HFFc6 (cell line): ENCODE data around the gene AKIRIN1. TPM values are rescaled to one million over a fixed set of nuclear protein-coding genes. Genes with fewer than 3 reads are reported as not detected.
"Not testable (repeated sequence)": the region's sequence is repeated elsewhere in the genome, so short reads cannot be mapped to it uniquely, and the experiment has no call there.

ENCODE experiments used
- DNase-seq: peaks from one replicate; pipeline ENCODE4 v3.0.0-alpha.2; 2018
- H3K27ac Mint-ChIP-seq: 2 replicates; pipeline ENCODE4 v1.8.0; 2020; ENCODE audit warnings: mild to moderate bottlenecking, mixed read lengths
- H3K27me3 Mint-ChIP-seq: 2 replicates; pipeline ENCODE4 v1.8.0; 2021; ENCODE audit warnings: mild to moderate bottlenecking, moderate library complexity, mixed read lengths; ENCODE audit not compliant: insufficient read depth
- H3K36me3 Mint-ChIP-seq: 2 replicates; pipeline ENCODE4 v1.8.0; 2021; ENCODE audit warnings: low read depth, mixed read lengths
- H3K4me1 Mint-ChIP-seq: 2 replicates; pipeline ENCODE4 v1.8.0; 2020; ENCODE audit warnings: low read depth, mixed read lengths
- H3K4me3 Mint-ChIP-seq: 2 replicates; pipeline ENCODE4 v1.8.0; 2020; ENCODE audit warnings: mild to moderate bottlenecking, moderate library complexity, mixed read lengths
- H3K9me3 Mint-ChIP-seq: 2 replicates; pipeline ENCODE4 v1.8.0; 2020; ENCODE audit warnings: mild to moderate bottlenecking, mixed read lengths
- total RNA-seq, 6 experiments: library from RNA; stranded (reverse); fragmentation: NEBNext Ultra II Directional; extraction: Animal tissue kit (Norgen Biotek cat#: 25700); gene quantifications; 2 replicates in 1 of 6; 3 replicates in 5 of 6; pipeline ENCODE4 v1.2.3, GENCODE V29; 2021
- TF ChIP-seq, protein P1 (sequence below): fragments of 200-600 bp; sonication (generic); IDR thresholded peaks from 2 replicates; pipeline ENCODE4 v1.5.0; 2021; ENCODE audit warnings: antibody characterized with exemption, mild to moderate bottlenecking

Gene AKIRIN1
- total RNA-seq, 6 experiments from 2014 or later: 63.3 to 78.7 (median 71.2) TPM

DNA sequence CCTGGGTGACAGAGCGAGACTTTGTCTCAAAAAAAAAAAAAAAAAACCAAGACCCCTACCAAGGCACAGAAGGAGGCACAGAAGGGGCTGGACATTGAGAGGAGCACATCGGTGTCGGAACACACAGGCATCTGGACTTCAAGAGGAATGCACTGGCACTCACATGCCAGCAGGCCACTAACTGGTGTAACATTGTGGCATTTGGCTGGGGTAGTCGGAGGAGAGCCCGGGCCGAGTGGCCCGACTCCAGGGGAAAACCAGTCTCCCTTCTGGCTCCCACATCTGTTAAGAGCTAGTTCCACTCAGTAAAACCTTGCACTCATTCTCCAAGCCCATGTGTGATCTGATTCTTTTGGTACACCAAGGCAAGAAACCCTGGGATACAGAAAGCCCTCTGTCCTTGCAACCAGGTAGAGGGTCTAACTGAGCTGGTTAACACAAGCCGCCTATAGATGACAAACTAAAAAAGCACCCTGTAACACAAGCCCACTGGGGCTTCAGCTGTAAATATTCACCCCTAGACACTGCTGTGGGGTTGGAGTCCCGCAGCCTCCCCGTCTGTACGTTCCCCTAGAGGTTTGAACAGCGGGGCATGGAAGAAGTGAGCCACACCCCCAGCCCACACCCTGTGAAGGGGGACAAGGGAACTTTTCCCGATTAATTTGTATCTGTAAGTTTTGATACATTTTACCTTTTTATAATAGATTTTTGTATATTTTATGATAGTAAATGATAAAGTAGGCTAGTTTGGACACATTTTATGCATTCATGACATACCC is 17.2 kb upstream of the AKIRIN1 start:
- Mint-ChIP-seq H3K27me3 (peaks cover 1% of the 10 kb centered on the region), H3K4me3 (no peak overlapping the region), H3K36me3 (peaks cover 4% of the 10 kb centered on the region; the same call in 1 of the 2 replicates), H3K27ac (no peak overlapping the region), H3K4me1 (no peaks in the 10 kb centered on the region), H3K9me3 (peaks cover 9% of the 10 kb centered on the region)
- TF ChIP-seq, protein P1, sequence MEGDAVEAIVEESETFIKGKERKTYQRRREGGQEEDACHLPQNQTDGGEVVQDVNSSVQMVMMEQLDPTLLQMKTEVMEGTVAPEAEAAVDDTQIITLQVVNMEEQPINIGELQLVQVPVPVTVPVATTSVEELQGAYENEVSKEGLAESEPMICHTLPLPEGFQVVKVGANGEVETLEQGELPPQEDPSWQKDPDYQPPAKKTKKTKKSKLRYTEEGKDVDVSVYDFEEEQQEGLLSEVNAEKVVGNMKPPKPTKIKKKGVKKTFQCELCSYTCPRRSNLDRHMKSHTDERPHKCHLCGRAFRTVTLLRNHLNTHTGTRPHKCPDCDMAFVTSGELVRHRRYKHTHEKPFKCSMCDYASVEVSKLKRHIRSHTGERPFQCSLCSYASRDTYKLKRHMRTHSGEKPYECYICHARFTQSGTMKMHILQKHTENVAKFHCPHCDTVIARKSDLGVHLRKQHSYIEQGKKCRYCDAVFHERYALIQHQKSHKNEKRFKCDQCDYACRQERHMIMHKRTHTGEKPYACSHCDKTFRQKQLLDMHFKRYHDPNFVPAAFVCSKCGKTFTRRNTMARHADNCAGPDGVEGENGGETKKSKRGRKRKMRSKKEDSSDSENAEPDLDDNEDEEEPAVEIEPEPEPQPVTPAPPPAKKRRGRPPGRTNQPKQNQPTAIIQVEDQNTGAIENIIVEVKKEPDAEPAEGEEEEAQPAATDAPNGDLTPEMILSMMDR: no peak
- no peak for DNase-seq

DNA sequence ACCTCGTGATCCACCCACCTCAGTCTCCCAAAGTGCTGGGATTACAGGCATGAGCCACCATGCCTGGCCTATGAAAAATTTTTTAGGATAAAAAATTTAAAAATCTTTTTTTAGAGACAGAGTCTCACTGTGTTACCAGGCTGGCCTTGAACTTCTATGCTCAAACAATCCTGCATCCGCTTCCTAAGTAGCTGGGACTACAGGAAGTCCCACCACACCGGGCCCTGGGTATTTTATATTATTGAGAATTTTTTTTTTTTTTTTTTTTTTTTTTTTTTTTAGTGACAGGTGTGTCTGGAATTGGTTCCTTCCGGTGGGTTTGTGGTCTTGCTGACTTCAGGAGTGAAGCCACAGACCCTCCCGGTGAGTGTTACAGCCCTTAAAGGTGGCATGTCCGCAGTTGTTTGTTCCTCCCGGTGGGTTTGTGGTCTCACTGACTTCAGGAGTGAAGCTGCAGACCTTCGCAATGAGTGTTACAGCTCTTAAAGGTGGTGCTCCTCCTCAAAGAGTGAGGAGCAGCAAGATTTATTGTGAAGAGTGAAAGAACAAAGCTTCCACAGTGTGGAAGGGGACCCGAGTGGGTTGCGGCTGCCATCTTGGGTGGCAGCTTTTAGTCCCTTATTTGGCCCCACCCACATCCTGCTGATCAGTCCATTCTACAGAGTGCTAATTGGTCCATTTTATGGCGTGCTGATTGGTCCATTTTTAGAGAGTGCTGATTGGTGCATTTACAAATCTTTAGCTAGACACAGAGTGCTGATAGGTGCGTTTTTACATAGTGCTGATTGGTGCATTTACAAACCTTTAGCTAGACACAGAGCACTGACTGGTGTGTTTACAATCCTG is 13.5 kb upstream of the AKIRIN1 start:
- H3K9me3 Mint-ChIP-seq, H3K36me3 Mint-ChIP-seq, H3K27me3 Mint-ChIP-seq, H3K4me1 Mint-ChIP-seq, H3K27ac Mint-ChIP-seq, H3K4me3 Mint-ChIP-seq, DNase-seq: not testable (repeated sequence)

DNA sequence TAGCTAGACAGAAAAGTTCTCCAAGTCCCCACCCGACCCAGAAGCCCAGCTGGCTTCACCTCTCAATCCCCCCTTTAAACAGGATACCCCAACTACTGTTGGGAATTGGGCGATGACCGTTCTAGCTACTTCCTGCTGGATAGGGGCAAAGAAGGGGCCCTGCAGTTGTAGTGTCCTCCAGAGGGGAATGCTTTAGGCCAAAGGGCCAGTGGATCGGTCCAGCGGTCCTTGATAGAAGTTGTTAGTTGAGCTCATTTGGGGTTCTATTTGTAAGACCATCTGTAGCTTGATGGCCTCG is 12.9 kb upstream of the AKIRIN1 start:
- not testable (repeated sequence) for H3K27me3 Mint-ChIP-seq, H3K27ac Mint-ChIP-seq, H3K4me1 Mint-ChIP-seq, H3K4me3 Mint-ChIP-seq, DNase-seq, H3K36me3 Mint-ChIP-seq, H3K9me3 Mint-ChIP-seq

- H3K4me1 Mint-ChIP-seq, DNase-seq, H3K9me3 Mint-ChIP-seq, H3K36me3 Mint-ChIP-seq, H3K27ac Mint-ChIP-seq, H3K27me3 Mint-ChIP-seq, H3K4me3 Mint-ChIP-seq: not testable (repeated sequence)
Measured at GRCh38 chr1:38979380-38979779, 11.7 kb upstream of the AKIRIN1 start.

DNA sequence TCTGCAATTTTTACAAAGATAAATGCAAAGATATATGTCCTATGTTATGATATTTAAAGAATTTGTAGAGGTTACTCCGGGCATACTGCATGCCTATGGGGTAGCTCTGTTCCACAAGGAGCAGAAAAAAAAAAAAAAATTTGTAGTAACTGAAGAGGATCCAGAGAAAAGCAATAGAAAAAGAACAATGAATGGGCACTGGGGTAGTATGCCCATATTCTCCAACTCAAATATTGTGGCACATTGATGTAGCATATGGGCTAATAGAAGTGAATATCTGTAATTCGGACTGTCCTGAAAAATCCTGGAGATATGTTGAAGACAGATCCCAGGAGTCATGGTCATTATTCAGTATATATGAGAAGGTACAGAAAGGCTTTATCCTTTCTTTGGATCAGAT is 1.1 kb upstream of the AKIRIN1 start:
- Mint-ChIP-seq H3K27me3 (no peaks in the 10 kb centered on the region; the same call in 1 of the 2 replicates), H3K9me3 (no peaks in the 10 kb centered on the region), H3K36me3 (peaks cover 19% of the 10 kb centered on the region), H3K4me3 (peak overlapping the region; percentile 78), H3K27ac (peak overlapping the region; percentile 78), H3K4me1 (peaks cover 55% of the 10 kb centered on the region)
- TF ChIP-seq, protein P1: no peak
- no peak for DNase-seq

GRCh38 chr1:38990386-38990737 is 714 bp upstream of the AKIRIN1 start:
- no peaks in the 10 kb centered on the region for H3K9me3 Mint-ChIP-seq
- DNase-seq: peak; percentile 18
- H3K4me1 Mint-ChIP-seq: peaks cover 56% of the 10 kb centered on the region
- peak overlapping the region; percentile 78 for H3K4me3 Mint-ChIP-seq
- H3K27ac Mint-ChIP-seq: peak overlapping the region; percentile 78
- no peaks in the 10 kb centered on the region; the same call in 1 of the 2 replicates for H3K27me3 Mint-ChIP-seq
- H3K36me3 Mint-ChIP-seq: peaks cover 23% of the 10 kb centered on the region
- TF ChIP-seq, protein P1: no peak
